ENCODE measurements around the gene CCDC167. TPM values are rescaled to one million over a fixed set of nuclear protein-coding genes. Genes with fewer than 3 reads are reported as not detected.
A peak's percentile ranks its signal among the peaks of the same experiment; 100 is the strongest.

The CCDC167 gene
- total and polyA plus RNA-seq, 2 donors from 2014 or later, result 15.7 to 63.5 TPM

GRCh38 chr6:37516076-37516919, 16.6 kb upstream of the CCDC167 start:
- H3K9ac ChIP-seq (ENCODE audit: low read length in 3 of 3), result no peak overlapping the region
- no peaks in the 10 kb centered on the region for H3K36me3 ChIP-seq (ENCODE audit: control insufficient read depth in 2 of 3, insufficient read depth in 3 of 3, low read length in 3 of 3)
- FAIRE-seq, result no peak
- no peaks in the 10 kb centered on the region for H3K27me3 ChIP-seq (ENCODE audit: control insufficient read depth, insufficient read depth, low read length)
- TF ChIP-seq, protein P1, sequence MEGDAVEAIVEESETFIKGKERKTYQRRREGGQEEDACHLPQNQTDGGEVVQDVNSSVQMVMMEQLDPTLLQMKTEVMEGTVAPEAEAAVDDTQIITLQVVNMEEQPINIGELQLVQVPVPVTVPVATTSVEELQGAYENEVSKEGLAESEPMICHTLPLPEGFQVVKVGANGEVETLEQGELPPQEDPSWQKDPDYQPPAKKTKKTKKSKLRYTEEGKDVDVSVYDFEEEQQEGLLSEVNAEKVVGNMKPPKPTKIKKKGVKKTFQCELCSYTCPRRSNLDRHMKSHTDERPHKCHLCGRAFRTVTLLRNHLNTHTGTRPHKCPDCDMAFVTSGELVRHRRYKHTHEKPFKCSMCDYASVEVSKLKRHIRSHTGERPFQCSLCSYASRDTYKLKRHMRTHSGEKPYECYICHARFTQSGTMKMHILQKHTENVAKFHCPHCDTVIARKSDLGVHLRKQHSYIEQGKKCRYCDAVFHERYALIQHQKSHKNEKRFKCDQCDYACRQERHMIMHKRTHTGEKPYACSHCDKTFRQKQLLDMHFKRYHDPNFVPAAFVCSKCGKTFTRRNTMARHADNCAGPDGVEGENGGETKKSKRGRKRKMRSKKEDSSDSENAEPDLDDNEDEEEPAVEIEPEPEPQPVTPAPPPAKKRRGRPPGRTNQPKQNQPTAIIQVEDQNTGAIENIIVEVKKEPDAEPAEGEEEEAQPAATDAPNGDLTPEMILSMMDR (IDR thresholded peaks at IDR 0.05; ENCODE audit: borderline replicate concordance, extremely low read depth, insufficient read depth), result no peak
- H3K27ac ChIP-seq (ENCODE audit: low read depth in 2 of 2, low read length in 2 of 2), result peak overlapping the region; percentile 8 to 51
- no peaks in the 10 kb centered on the region for H3K9me3 ChIP-seq (ENCODE audit: control insufficient read depth in 2 of 3, insufficient read depth in 1 of 3, low read length in 3 of 3)
- peak in 4 of 5 donors; percentile 37 to 85 (median 54) for DNase-seq
- intact Hi-C loops (cut with DNase I), result no loop called here
- no peak overlapping the region for H3K4me3 ChIP-seq (ENCODE audit: low read length in 3 of 3)
- peaks cover 0 to 8% (median 0%) of the 10 kb centered on the region in 3 donors for H3K4me1 ChIP-seq (ENCODE audit: control insufficient read depth in 2 of 3, insufficient read depth in 2 of 3, low read depth in 1 of 3, low read length in 3 of 3)

- Histone ChIP-seq H3K27me3 (ENCODE audit: control insufficient read depth, insufficient read depth, low read length) (no peaks in the 10 kb centered on the region), H3K4me1 (ENCODE audit: control insufficient read depth in 2 of 3, insufficient read depth in 2 of 3, low read depth in 1 of 3, low read length in 3 of 3) (peaks cover 0 to 8% (median 0%) of the 10 kb centered on the region in 3 donors), H3K27ac (ENCODE audit: low read depth in 2 of 2, low read length in 2 of 2) (peak overlapping the region in 1 of 2 donors; percentile 51), H3K4me3 (ENCODE audit: low read length in 3 of 3) (no peak overlapping the region), H3K36me3 (ENCODE audit: control insufficient read depth in 2 of 3, insufficient read depth in 3 of 3, low read length in 3 of 3) (no peaks in the 10 kb centered on the region), H3K9me3 (ENCODE audit: control insufficient read depth in 2 of 3, insufficient read depth in 1 of 3, low read length in 3 of 3) (no peaks in the 10 kb centered on the region), H3K9ac (ENCODE audit: low read length in 3 of 3) (no peak overlapping the region)
- TF ChIP-seq, protein P1 (IDR thresholded peaks at IDR 0.05; ENCODE audit: borderline replicate concordance, extremely low read depth, insufficient read depth), result no peak
- FAIRE-seq (no peak), DNase-seq (no peak)
- intact Hi-C loops (cut with DNase I), result no loop called here
Observed at GRCh38 chr6:37515712-37516075, 16.0 kb upstream of the CCDC167 start.

GRCh38 chr6:37514837-37515236, 15.1 kb upstream of the CCDC167 start:
- peaks cover 0 to 8% (median 0%) of the 10 kb centered on the region in 3 donors for H3K4me1 ChIP-seq (ENCODE audit: control insufficient read depth in 2 of 3, insufficient read depth in 2 of 3, low read depth in 1 of 3, low read length in 3 of 3)
- TF ChIP-seq, protein P1 (IDR thresholded peaks at IDR 0.05; ENCODE audit: borderline replicate concordance, extremely low read depth, insufficient read depth), result no peak
- no peak overlapping the region for H3K4me3 ChIP-seq (ENCODE audit: low read length in 3 of 3)
- no peak overlapping the region for H3K9ac ChIP-seq (ENCODE audit: low read length in 3 of 3)
- H3K27ac ChIP-seq (ENCODE audit: low read depth in 2 of 2, low read length in 2 of 2), result no peak overlapping the region
- DNase-seq, result no peak
- no peaks in the 10 kb centered on the region for H3K27me3 ChIP-seq (ENCODE audit: control insufficient read depth, insufficient read depth, low read length)
- no peaks in the 10 kb centered on the region for H3K36me3 ChIP-seq (ENCODE audit: control insufficient read depth in 2 of 3, insufficient read depth in 3 of 3, low read length in 3 of 3)
- no peak for FAIRE-seq
- intact Hi-C loops (cut with DNase I), result no loop called here
- no peaks in the 10 kb centered on the region for H3K9me3 ChIP-seq (ENCODE audit: control insufficient read depth in 2 of 3, insufficient read depth in 1 of 3, low read length in 3 of 3)

All from kidney (tissue), 14 donors.